ENCODE measurements around the gene PPP1R36. TPM values are rescaled to one million over a fixed set of nuclear protein-coding genes. Genes with fewer than 3 reads are reported as not detected.

PPP1R36 gene
- polyA plus RNA-seq, 2 donors: 0.26 to 0.71 TPM

DNA sequence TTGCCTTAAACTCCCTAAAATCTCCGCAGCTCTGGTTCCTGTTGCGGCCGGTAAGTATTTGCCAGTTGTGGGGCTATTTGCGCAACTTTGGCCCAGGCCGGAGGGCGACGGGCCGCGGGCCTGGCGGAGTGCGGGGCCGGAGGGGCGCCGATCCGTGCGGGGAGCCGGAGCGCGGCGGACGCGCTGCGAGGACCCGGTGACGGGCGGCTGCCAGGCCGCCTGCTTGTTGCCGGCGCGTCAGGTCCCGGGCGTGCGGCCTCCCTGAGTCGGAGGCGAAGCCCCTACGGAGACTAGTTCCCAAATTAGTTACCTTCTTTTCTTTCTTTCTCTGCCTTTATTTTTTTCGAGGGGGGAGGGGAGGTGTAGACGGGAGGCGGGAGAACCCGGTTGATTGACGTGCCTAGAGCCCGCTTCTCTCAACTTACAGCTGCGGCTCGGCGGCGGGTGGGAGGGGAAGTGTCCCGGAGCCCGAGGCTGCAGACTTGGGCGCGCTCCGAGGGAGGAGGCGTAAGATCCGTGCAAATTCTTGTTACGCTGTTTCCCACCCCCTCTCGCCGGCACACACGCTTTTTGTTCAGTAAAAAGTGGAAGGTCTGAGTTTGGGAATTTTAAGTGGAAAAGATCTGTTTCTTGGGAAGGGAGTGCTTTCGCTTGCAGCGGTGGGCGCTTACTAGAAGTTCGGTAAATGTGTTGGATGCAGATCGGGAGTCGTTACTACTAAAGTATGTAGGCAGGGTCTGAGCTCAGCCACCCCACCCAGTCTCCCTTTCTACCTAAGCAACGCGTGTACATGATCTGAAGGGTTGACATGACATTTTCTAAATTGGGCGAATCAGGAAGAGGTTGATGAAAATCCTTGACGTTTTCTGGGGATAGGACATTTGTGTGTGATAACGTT lies 44.6 kb upstream of the PPP1R36 start:
- peak overlapping the region; percentile 98 to 99 for H3K27ac ChIP-seq (ENCODE audit: low read depth in 2 of 2, low read length in 1 of 2)
- peaks cover 0 to 3% of the 10 kb centered on the region in 2 donors for H3K4me1 ChIP-seq (ENCODE audit: control insufficient read depth in 2 of 2, insufficient read depth in 2 of 2, low read length in 1 of 2)
- H3K36me3 ChIP-seq (ENCODE audit: control insufficient read depth in 2 of 2, insufficient read depth in 2 of 2, low read length in 1 of 2): no peaks in the 10 kb centered on the region
- H3K9me3 ChIP-seq (ENCODE audit: control insufficient read depth in 2 of 2, insufficient read depth in 1 of 2, low read depth in 1 of 2, low read length in 1 of 2): no peaks in the 10 kb centered on the region
- 0 to 1% methylated on average over 68 of the region's 68 CpGs for WGBS, 2 donors
- H3K27me3 ChIP-seq (ENCODE audit: control insufficient read depth in 1 of 2, insufficient read depth in 2 of 2, low read length in 2 of 2): no peaks in the 10 kb centered on the region
- peak overlapping the region; percentile 80 to 87 for H3K4me3 ChIP-seq (ENCODE audit: low read depth in 1 of 2, low read length in 2 of 2)

DNA sequence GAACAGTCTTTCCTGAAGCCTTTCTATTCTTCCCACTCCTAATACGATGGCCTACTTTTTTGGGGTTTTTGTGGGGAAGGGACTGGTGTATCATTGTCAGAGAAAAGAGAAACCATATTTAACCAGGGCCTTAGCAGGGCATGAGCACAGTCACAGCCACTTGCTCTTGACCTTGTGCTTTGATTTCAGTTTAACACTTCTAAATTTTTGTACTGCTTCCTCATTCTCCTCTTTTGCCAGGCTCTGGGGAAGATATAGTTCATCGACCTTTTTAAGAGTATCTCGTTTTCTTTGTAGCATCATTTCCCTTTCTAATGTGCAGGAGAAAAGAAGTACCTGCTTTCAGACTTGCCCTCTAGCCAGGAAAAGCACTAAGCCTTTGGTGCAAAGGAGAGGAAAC lies 43.0 kb upstream of the PPP1R36 start:
- Histone ChIP-seq H3K9me3 (ENCODE audit: control insufficient read depth in 2 of 2, insufficient read depth in 1 of 2, low read depth in 1 of 2, low read length in 1 of 2) (no peaks in the 10 kb centered on the region), H3K4me1 (ENCODE audit: control insufficient read depth in 2 of 2, insufficient read depth in 2 of 2, low read length in 1 of 2) (peaks cover 0 to 3% of the 10 kb centered on the region in 2 donors), H3K27me3 (ENCODE audit: control insufficient read depth in 1 of 2, insufficient read depth in 2 of 2, low read length in 2 of 2) (no peaks in the 10 kb centered on the region), H3K36me3 (ENCODE audit: control insufficient read depth in 2 of 2, insufficient read depth in 2 of 2, low read length in 1 of 2) (no peaks in the 10 kb centered on the region), H3K4me3 (ENCODE audit: low read depth in 1 of 2, low read length in 2 of 2) (peak overlapping the region in 1 of 2 donors; percentile 80), H3K27ac (ENCODE audit: low read depth in 2 of 2, low read length in 1 of 2) (peak overlapping the region; percentile 59 to 77)
- 20 to 28% methylated on average over 3 of the region's 3 CpGs for WGBS, 2 donors

DNA sequence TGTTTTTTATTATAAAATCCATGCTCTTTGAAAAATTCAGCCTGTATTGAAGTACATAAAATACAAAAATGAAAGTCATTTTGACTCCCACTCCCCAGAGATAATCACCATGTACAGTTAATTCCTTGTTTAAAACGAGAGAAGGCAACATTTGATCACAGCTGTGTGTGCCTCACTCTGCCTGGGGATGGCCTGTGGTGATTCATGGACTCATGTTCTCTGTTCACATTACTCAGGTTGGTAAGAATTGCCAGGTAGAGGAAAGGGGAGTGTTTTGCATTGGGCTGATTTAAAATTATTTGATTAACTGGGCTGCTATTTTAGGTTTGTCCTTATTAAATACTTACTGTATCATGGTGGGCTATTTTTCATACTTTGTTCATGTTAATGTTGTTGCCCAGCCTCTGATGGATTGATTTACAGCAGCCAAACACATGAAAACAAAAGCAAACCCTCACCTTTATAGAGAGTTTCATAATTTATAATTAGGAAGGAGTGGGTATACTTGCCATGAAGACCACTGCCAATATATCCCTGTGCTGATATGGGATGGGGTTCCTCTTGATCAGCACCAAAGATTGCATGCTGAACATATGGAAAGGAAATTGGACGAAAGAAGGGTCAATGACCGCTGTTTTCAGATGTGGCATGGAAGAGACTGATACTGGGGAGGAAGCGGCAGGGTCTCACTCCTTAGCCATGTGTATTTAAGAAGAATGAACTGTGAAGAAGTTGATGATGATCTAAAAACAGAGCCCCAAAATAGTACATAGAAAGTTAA lies 42.2 kb upstream of the PPP1R36 start:
- H3K9me3 ChIP-seq (ENCODE audit: control insufficient read depth in 2 of 2, insufficient read depth in 1 of 2, low read depth in 1 of 2, low read length in 1 of 2): no peaks in the 10 kb centered on the region
- no peak overlapping the region for H3K4me3 ChIP-seq (ENCODE audit: low read depth in 1 of 2, low read length in 2 of 2)
- 62 to 69% methylated on average over 4 of the region's 4 CpGs for WGBS, 2 donors
- no peaks in the 10 kb centered on the region for H3K27me3 ChIP-seq (ENCODE audit: control insufficient read depth in 1 of 2, insufficient read depth in 2 of 2, low read length in 2 of 2)
- H3K4me1 ChIP-seq (ENCODE audit: control insufficient read depth in 2 of 2, insufficient read depth in 2 of 2, low read length in 1 of 2): peaks cover 0 to 3% of the 10 kb centered on the region in 2 donors
- H3K36me3 ChIP-seq (ENCODE audit: control insufficient read depth in 2 of 2, insufficient read depth in 2 of 2, low read length in 1 of 2): no peaks in the 10 kb centered on the region
- H3K27ac ChIP-seq (ENCODE audit: low read depth in 2 of 2, low read length in 1 of 2): peak overlapping the region in 1 of 2 donors; percentile 59

DNA sequence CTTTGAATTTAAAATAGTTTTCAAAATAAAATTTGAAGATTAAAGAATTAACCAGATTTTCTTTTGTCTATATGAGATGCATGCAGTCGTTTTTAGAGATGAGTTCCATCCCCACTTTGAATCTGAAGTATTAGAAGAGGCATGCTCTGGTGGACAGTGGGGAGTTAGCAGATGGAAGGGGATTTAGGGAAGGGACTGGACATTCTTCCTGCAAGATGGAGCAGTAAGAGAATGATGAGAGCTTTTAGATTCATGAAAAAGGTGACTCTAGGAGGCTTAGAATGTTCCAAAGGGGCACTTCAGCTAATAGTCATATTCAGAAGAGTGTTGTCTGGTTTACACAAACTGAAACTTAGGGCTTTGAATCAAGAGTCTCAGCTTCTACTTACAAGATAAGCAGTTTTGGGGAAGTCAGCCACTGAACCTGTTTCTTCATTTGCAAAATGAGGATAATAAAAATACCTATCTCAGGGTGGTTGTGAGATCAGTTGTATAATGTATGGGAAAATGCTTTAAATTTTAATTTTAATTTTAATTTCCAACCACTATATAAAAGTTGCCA lies 41.5 kb upstream of the PPP1R36 start:
- Histone ChIP-seq H3K36me3 (ENCODE audit: control insufficient read depth in 2 of 2, insufficient read depth in 2 of 2, low read length in 1 of 2) (no peaks in the 10 kb centered on the region), H3K9me3 (ENCODE audit: control insufficient read depth in 2 of 2, insufficient read depth in 1 of 2, low read depth in 1 of 2, low read length in 1 of 2) (no peaks in the 10 kb centered on the region), H3K4me1 (ENCODE audit: control insufficient read depth in 2 of 2, insufficient read depth in 2 of 2, low read length in 1 of 2) (peaks cover 0 to 3% of the 10 kb centered on the region in 2 donors), H3K27ac (ENCODE audit: low read depth in 2 of 2, low read length in 1 of 2) (no peak overlapping the region), H3K4me3 (ENCODE audit: low read depth in 1 of 2, low read length in 2 of 2) (no peak overlapping the region), H3K27me3 (ENCODE audit: control insufficient read depth in 1 of 2, insufficient read depth in 2 of 2, low read length in 2 of 2) (no peaks in the 10 kb centered on the region)
- WGBS, 2 donors: 19 to 32% methylated on average over 1 of the region's 1 CpG

DNA sequence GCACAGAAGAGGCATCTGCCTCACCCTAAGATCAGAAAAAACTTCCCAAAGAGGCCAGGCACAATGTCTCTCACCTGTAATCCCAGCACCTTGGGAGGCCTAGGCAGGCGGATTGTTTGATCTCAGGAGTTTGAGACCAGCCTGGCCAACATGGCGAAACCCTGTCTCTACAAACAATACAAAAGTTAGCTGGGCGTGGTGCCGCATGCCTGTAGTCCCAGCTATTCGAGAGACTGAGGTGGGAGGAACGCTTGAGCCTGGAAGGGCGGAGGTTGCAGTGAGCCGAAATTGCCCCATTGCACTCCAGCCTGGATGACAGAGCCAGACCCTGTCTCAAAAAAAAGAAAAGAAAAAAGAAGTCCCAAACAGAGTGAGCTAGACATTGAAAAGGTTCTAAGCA lies 40.7 kb upstream of the PPP1R36 start:
- 56 to 64% methylated on average over 8 of the region's 8 CpGs for WGBS, 2 donors
- Histone ChIP-seq H3K27me3 (ENCODE audit: control insufficient read depth in 1 of 2, insufficient read depth in 2 of 2, low read length in 2 of 2) (no peaks in the 10 kb centered on the region), H3K4me1 (ENCODE audit: control insufficient read depth in 2 of 2, insufficient read depth in 2 of 2, low read length in 1 of 2) (peaks cover 0 to 3% of the 10 kb centered on the region in 2 donors), H3K9me3 (ENCODE audit: control insufficient read depth in 2 of 2, insufficient read depth in 1 of 2, low read depth in 1 of 2, low read length in 1 of 2) (no peaks in the 10 kb centered on the region), H3K36me3 (ENCODE audit: control insufficient read depth in 2 of 2, insufficient read depth in 2 of 2, low read length in 1 of 2) (no peaks in the 10 kb centered on the region), H3K4me3 (ENCODE audit: low read depth in 1 of 2, low read length in 2 of 2) (no peak overlapping the region), H3K27ac (ENCODE audit: low read depth in 2 of 2, low read length in 1 of 2) (peak overlapping the region in 1 of 2 donors; percentile 61)

DNA sequence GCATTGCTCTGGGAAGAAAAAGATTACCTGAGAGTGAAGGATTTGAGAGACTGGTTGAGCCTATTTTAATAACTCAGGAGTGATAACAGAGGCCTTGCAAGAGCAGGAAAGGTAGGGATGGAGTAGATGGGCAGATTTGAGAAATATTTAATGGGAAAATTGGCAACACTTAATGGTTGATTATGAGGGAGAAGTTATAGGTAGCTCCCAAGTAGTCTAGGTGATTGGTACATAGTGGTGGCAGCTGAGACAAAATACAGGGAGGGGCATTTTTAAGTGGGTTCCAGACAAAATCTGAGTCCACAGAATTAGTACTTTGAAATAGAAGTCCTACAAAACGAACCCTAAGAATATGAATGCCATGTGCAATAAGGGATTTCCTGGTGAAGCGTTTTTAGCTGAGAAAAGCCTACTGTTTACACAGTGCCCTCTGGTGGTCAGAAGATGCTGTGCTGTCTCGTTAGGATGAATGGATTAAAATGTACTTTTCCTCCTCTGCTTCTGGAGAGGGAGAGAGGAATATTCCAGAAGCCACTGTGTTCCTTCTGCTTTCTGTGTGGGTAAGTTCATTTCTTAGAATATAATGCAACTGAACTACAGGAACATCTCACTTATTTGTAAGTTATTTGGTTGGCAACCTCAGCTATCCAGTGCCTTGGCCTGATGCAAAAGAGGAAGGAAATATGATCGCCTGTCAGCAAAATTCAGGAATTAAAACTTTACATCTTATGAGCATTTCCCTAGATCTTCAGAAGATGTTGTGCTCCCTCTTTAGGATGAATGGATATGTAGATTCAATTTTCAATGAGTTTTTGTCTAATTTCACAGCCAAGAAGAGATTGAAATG lies 38.7 kb upstream of the PPP1R36 start:
- Histone ChIP-seq H3K27ac (ENCODE audit: low read depth in 2 of 2, low read length in 1 of 2) (peak overlapping the region; percentile 4 to 18), H3K27me3 (ENCODE audit: control insufficient read depth in 1 of 2, insufficient read depth in 2 of 2, low read length in 2 of 2) (no peaks in the 10 kb centered on the region), H3K4me1 (ENCODE audit: control insufficient read depth in 2 of 2, insufficient read depth in 2 of 2, low read length in 1 of 2) (peaks cover 0 to 3% of the 10 kb centered on the region in 2 donors), H3K4me3 (ENCODE audit: low read depth in 1 of 2, low read length in 2 of 2) (no peak overlapping the region), H3K36me3 (ENCODE audit: control insufficient read depth in 2 of 2, insufficient read depth in 2 of 2, low read length in 1 of 2) (no peaks in the 10 kb centered on the region), H3K9me3 (ENCODE audit: control insufficient read depth in 2 of 2, insufficient read depth in 1 of 2, low read depth in 1 of 2, low read length in 1 of 2) (no peaks in the 10 kb centered on the region)
- WGBS, 2 donors: 19 to 22% methylated on average over 4 of the region's 4 CpGs

DNA sequence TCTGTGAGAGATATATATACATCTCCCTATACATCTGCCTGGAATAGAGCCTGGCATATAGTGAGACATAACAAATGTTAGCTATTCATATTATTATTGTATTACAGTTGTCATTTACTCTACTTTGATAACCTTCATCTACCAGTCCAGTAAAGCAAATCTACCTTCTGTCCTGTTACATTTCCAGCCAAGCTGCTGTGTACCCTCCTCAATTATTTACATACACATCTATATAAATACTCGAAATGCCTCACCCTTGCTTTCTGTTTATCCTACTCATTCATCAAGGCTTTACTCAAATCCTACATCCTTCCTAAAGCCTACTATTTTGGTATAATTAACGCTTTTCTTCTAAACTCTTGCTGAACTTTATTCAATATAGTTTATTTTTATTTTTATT lies 36.5 kb upstream of the PPP1R36 start:
- no peak overlapping the region for H3K27ac ChIP-seq (ENCODE audit: low read depth in 2 of 2, low read length in 1 of 2)
- H3K4me1 ChIP-seq (ENCODE audit: control insufficient read depth in 2 of 2, insufficient read depth in 2 of 2, low read length in 1 of 2): peaks cover 0 to 3% of the 10 kb centered on the region in 2 donors
- 76 to 79% methylated on average over 2 of the region's 2 CpGs for WGBS, 2 donors
- H3K36me3 ChIP-seq (ENCODE audit: control insufficient read depth in 2 of 2, insufficient read depth in 2 of 2, low read length in 1 of 2): no peaks in the 10 kb centered on the region
- no peaks in the 10 kb centered on the region for H3K9me3 ChIP-seq (ENCODE audit: control insufficient read depth in 2 of 2, insufficient read depth in 1 of 2, low read depth in 1 of 2, low read length in 1 of 2)
- H3K4me3 ChIP-seq (ENCODE audit: low read depth in 1 of 2, low read length in 2 of 2): no peak overlapping the region
- no peaks in the 10 kb centered on the region for H3K27me3 ChIP-seq (ENCODE audit: control insufficient read depth in 1 of 2, insufficient read depth in 2 of 2, low read length in 2 of 2)

DNA sequence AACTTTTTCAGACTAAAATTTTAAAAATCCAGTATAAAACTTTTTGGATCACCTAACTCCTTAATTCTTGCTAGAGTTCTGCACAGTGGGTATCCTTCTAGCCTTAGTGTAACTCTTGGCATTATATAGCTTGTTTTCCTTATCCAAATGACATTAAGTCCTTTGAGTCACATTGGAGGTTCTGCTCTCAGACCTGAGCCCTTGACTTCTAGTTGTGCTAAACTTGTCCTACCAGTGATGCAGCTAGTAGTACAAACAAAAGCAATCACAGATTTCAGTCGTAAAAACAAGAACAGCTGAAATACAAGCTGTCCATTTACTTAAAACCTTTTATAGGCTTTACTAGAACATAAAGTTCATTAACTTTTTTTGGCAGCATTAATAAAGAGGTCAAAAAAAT lies 34.7 kb upstream of the PPP1R36 start:
- no peaks in the 10 kb centered on the region for H3K9me3 ChIP-seq (ENCODE audit: control insufficient read depth in 2 of 2, insufficient read depth in 1 of 2, low read depth in 1 of 2, low read length in 1 of 2)
- H3K36me3 ChIP-seq (ENCODE audit: control insufficient read depth in 2 of 2, insufficient read depth in 2 of 2, low read length in 1 of 2): no peaks in the 10 kb centered on the region
- no peak overlapping the region for H3K27ac ChIP-seq (ENCODE audit: low read depth in 2 of 2, low read length in 1 of 2)
- H3K4me3 ChIP-seq (ENCODE audit: low read depth in 1 of 2, low read length in 2 of 2): no peak overlapping the region
- H3K4me1 ChIP-seq (ENCODE audit: control insufficient read depth in 2 of 2, insufficient read depth in 2 of 2, low read length in 1 of 2): no peaks in the 10 kb centered on the region
- 30 to 32% methylated on average over 1 of the region's 1 CpG for WGBS, 2 donors
- no peaks in the 10 kb centered on the region for H3K27me3 ChIP-seq (ENCODE audit: control insufficient read depth in 1 of 2, insufficient read depth in 2 of 2, low read length in 2 of 2)

DNA sequence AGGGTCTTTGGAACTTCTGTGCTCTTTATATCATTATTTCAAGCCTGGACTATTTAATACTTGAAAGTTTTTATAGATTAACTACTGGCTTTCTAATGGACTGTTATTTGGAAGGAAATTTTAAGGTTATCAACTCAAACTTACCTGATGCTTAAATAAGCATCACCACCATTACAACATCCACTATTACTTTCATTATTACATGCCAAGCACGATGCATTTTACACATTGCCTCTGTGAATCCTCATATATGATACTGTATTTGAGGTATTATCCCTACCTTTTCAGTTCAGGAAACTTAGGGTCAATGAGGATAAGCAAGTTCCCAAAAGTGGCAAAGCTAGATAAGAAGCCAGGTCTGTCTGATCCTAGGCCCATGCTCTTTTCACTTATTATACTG lies 32.8 kb upstream of the PPP1R36 start:
- Histone ChIP-seq H3K27ac (ENCODE audit: low read depth in 2 of 2, low read length in 1 of 2) (no peak overlapping the region), H3K36me3 (ENCODE audit: control insufficient read depth in 2 of 2, insufficient read depth in 2 of 2, low read length in 1 of 2) (no peaks in the 10 kb centered on the region), H3K4me1 (ENCODE audit: control insufficient read depth in 2 of 2, insufficient read depth in 2 of 2, low read length in 1 of 2) (no peaks in the 10 kb centered on the region), H3K4me3 (ENCODE audit: low read depth in 1 of 2, low read length in 2 of 2) (no peak overlapping the region), H3K27me3 (ENCODE audit: control insufficient read depth in 1 of 2, insufficient read depth in 2 of 2, low read length in 2 of 2) (no peaks in the 10 kb centered on the region), H3K9me3 (ENCODE audit: control insufficient read depth in 2 of 2, insufficient read depth in 1 of 2, low read depth in 1 of 2, low read length in 1 of 2) (no peaks in the 10 kb centered on the region)
- WGBS, 2 donors: 67 to 75% methylated on average over 1 of the region's 1 CpG

Data from esophagus (tissue), 2 donors.